ENCODE data around the gene PPIE.
"Not testable (repeated sequence)": the region's sequence is repeated elsewhere in the genome, so short reads cannot be mapped to it uniquely, and the experiment has no call there.

- not testable (repeated sequence) for TF ChIP-seq CTCF (IDR thresholded peaks at IDR 0.05); EZH2 (IDR thresholded peaks at IDR 0.05; ENCODE audit: borderline replicate concordance, insufficient read depth, low read depth, low read length, poor library complexity, severe bottlenecking)
These were observed 44.0 kb downstream of the PPIE start for GRCh38 chr1:39782685-39783084.

Data from B cell (primary cell).